ENCODE results near the gene RASAL2.

The RASAL2 gene
- total RNA-seq = 0.25 to 0.58 (median 0.54) reads per million in 3 experiments

DNA sequence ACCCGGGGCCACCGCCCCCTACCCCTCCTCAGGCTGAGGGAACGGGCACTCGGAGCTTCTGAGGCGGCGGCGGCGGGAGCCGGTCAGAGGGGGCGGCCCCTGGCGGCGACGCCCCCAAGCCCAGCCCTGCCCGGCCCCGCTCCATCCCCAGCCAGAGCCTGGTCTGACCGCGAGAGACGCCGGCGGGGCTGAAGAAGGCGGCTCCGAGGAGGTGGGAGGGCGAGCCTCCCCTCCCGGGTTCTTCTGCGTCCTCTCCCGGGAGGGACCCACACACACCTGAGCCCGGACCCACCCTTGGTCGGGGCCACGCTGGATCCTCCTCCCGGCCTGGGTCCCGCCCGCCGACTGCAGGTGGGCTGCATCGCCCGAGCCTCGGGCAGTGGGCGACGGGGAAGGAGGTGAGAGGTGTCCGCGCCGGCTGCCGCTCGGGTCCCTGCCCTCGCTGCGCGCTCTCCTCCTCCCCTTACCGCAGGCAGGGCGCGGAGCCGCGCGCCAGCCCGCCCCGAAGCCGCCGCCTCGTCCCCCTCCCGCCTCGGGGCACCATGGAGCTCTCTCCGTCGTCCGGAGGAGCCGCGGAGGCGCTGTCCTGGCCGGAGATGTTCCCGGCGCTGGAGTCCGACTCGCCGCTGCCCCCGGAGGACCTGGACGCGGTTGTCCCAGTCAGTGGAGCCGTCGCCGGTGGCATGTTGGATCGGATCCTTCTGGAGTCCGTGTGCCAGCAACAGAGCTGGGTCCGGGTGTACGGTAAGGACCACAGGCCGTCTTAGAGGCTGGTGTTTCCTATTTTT lies at the start of gene RASAL2:
RASAL2 (plus strand) TSS at position 154 of the 788 bp plus-strand sequence; CDS start at position 543, 389 bp downstream.
- no peak for DNase-seq

DNA sequence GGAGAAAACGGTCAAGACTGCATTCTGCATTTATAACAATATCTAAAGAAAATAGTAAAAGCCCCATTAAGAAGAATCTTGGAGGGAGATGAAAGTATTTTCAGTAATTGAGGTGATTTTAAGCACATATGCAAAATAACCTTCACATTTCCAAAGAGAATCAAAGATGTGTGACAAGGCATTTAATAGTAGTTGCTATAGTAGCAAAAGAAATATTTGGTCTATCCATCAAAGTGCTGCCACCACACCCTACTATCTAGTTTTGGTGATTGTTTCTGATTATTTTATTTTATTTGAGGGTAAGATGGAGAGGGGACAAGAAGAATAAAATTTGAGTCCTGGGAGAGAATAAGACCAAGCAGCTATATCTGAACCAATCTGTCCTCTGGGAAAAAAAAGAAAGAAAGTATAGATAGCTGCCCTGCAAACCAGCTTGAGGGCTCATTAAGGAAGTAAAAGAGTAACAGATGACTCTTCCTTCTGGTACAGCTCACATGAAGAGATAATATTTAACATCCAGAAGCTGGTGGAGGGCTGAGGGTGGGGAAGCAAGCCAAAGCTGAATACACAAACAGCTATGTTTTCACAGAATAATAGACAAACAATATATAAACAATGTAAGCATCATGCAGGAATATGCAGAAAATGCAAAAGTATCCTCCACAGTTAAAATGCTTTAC lies 47.2 kb upstream of the RASAL2 start:
- DNase-seq = no peak

DNA sequence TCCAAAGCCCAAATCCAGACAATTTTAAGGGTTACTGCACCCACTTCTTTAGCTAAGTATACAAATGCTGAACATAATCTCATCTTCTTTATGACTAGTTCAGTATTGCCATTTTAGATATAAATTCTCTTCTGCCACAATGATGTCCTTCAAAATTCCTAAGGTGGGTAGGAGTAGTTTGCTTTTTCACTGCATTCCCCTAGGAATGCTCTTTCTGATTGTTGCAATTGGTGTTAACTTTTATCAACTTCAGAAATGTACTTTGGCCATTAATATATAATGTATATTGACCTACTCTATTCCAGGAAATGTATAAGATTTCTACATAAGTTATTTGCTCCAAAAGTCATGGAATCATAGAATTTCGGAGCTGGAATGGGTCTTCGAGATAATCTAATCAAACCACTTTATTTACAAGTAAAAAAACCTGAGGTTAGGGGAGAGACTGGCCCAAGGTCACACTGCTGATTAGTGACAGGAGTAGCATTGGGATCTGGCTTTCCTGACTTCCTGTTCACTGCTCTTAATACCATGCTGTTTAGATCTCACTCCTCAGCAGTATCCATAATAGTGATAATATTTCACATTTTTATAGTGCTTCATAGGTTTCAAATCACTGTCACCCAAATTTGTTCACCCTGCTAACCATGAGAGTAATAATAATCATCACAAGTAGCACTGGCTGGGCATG lies 46.4 kb upstream of the RASAL2 start:
- no peak for DNase-seq

DNA sequence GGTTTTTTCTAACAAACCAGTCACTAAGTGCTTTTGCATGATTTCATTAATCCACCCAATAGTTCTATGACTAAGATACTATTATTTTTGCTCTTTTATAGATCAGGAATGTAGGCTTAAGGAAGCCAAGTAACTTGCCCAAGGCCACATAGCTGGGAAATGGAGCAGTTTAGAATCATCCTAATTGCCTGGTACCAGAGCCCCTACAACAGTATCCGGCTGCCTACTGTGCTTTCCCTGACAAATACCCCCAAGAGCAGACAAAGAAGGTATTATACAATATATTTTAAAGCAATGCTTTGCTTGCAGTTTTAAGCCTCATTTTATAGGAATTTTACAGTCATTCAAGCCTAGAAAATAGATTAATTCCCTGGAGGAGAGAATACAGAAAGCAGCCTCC lies 45.5 kb upstream of the RASAL2 start:
- DNase-seq = no peak

DNA sequence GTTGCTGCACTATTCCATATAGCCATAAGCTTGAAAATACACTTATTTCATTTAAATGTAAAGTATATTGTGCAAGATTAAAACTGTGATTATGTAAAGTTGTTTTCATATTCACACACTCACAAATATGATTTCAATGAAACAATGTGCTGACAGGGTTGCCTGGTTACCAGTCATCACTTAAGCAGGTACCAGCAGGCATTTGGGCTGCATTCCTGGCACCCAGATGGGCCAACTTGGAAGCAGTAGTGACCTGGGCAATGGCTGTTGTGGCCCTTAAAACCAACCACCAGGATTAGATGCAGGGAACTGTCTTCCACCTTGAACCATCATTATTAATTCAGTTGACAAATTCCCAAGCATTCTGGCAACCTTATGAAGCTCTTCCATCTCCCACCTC lies 45.0 kb upstream of the RASAL2 start:
- DNase-seq = no peak

DNA sequence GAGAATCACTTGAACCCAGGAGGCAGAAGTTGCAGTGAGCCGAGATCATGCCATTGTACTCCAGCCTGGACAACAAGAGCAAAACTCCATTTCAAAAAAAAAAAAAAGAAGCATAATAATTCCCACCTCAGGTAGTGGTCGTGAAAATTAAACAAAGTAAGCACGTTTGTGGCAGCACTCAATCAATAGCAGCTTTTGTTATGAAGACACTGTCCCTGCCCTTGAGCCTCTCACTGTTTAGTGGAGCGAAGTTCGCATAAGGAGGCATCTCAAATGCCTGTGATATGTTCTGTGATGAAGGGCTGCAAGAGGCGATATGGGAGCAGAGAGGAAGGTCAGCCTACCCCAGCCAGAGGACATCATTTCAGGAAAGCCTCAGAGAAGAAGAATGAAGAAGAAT lies 43.8 kb upstream of the RASAL2 start:
- no peak for DNase-seq

DNA sequence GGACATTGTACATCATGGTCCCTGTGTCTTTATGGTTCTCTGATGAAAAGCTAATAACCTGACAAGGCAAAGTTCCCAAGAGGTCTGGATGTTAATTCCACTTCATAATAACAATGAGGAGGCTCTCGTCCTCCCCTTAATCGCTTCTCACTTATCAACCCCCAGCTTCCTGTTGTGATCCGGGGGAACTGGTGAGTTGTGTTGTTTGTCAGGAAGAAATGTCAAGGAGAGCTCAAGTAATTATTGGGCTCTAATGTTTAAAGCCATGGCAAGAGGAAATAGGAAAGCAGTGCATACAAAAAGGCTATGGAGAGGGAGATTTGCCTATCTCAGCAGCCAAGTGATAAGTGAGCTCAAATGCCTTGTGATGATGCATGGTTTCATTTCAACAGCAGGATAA lies 42.8 kb upstream of the RASAL2 start:
- no peak for DNase-seq

DNA sequence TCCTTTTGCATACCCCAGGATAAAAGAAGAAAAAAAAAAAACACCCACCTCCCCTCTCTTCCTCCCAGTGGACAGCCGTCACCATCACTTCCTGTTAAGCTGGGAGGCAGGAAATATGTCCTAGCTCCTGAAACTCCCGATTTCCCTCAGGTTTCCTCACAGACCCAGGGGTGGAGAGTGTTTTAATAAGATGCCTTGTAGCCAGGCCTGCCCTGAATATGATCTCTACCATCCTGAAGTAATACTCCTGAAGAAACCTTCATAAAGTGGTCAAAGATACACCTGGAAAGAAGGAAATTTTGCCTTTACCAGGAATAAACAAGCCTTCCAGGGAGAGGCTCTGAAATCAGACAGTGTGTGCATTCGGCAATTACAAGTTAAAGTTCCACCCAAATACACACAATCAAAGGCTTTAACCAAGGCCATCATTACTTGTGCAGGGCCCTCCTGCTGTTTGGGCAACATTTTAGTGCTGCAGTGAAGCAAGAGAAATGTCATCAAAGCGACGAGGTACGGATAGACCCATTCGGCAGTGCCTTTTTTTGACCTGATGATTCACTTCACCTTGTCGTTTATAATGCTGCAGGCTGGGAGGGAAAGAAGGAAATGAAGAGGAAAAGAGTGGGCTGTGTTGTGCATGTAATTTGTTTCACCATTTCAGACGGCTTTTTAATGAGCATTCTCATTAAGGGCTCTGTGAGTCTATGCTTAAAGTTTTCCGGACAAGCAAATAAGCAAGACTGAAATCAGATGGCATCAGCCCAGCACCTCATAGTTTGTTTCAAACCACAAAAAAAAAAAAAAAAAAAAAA lies 41.0 kb upstream of the RASAL2 start:
- no peak for DNase-seq

DNA sequence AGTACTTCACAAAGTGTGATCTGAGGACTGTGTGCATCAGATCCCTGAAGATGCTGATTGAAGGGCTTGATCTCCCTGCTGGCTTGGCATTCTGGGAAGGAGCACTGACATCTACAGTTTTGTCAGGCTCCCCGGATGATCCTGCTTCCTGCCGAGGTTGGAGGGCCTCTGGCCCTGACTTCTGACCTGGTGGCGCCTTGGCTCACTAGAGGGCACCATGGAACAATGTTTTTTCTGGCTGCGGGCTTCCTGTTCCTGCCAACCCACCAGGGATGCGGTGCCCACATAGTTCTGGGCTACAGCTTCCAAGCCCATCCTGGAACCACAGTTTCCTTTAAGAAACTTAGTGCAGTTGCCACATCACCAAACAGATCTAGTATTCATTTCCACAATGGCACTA lies 38.8 kb upstream of the RASAL2 start:
- no peak for DNase-seq

DNA sequence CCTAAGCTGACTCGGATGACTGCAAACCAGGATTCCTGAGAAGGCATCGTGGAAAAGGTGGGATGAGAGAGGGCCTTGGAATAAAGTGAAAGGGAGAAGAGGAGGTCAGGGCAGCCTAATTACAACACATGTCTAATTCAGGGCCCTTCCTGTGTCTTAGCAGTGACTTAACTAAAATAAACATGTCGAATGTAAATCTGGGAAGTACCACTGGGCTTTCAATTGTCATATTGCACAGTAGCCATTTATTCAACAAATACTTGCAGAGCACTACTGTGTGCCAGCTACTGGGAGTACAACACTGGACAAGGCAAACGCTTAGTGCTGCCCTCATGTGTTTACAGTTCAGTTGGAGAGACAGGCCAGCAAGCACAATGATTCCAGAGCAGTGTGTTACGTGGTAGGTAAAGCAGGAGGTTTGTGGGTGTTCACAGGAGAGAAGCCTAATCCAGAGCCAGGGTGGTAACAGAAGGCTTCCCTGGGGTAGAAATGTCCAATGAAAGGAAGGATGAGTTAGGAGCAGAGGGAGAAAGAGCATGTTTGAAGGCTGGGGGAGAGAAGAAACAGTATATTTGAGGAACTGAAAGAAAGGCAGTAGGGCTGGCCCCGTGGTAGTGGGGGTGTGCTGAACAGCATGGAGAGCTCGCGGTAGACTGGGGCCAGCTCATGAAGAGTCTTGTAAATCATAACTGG lies 38.0 kb upstream of the RASAL2 start:
- no peak for DNase-seq

DNA sequence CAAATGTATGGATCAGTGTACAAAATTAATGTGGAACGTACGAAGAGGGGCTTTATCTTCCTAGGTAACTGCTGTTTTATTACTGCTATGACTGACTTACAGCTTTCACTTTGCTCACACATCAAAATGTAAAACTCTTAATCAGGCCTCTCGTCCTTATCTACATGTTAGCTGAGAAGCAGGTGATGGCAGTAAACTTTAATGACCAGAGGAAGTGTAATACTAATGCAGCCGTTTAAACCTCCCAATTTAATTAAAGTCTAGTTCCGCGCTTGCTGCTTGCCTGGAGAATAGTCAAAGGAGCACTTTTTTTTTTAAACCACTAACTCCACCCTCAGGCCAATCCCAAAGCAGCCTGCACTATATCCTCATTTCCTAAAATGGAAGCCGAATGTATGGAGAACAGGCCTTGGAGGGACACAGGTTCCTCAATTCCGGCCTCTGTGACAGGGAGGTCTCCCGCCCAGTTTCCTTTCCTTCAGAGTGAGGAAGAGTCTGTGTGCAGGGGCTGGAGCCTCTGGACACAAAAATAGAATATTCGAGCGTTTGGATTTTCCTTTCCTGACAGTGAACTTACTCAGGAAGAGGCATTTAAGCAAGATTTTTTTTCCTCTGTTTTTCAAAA lies 36.7 kb upstream of the RASAL2 start:
- no peak for DNase-seq

DNA sequence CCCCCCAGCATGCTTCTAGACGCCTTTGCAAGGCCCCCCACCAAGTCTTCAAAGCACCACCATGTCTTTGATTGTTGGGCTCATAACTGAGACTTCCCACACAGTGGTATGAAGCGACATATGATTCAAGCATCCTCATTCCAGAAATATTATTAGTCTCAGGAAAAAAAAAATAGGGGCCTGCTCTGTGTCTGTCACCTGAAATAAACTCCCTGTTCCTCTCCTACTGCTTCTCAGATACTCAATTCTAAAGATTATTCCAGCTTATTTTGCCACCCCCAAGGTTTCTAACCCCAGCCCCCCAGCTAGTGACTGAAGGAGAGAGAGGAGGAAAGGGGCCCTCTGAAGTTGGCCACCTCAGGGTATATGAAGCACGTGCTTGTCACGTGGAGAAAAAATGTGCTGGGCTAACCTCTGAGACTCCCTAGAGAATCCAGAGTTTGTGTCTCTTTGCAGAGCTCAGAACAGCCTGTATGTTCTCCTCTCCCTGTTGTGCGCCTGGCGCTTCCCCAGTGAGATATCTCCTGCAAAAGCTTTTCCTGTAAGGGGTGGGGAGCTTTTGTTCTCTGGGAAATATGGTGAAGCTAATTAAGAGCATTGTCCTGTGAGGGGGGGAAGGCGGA lies 35.9 kb upstream of the RASAL2 start:
- DNase-seq = no peak

DNA sequence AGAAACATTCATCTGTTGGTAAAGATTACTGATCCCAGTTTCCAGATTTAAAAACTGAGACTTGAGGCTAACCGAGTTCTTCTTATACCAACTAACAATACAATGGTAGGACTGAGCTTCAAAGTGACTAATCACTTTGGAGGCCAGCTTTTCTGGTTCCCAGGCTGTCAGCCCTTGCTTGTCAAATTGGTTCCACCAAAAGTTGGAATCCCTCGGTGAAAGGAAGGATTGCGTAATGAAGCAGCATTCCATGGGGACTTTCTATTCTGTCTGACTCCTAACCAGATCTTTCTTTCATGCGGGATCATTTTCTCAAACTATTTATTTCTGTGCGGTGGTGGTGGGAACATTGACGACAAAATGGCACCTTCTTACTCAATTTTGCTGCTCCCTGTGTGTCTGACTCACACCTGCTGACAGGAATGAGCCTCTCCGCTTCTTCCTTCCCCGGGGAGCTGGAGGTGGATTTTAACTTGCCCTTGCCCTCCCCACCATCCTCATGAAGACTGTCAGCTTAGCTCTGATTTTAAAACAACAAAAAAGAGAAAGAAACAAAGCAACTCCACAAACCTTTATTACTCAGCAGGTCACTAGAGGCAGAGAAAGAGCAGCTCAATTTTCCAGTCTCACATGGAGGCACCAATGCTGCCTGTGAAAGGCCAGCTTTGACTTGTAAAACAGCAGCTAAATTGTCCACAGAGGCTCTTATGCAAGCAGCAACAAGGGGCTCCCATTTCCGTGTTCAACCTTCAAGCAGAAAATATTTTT lies 32.9 kb upstream of the RASAL2 start:
- no peak for DNase-seq

DNA sequence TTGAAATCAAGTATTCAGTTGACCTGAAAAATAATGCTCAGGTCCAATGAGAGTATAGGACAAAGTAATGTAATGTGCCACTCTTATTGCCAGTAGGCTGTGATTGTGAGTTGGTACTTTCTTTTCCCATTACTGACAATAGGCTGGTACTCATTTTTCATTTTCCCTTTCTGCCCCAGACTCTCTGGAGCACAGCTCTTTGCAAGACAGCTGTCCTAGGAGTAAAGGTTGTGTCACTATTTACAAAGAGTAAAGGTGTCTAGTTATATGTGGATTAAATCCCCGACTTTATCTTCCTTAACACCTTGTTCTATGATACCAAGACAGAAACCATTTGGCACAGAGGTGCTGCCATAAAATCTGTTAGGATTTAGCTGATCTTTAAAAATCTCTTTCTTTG lies 32.3 kb upstream of the RASAL2 start:
- no peak for DNase-seq

DNA sequence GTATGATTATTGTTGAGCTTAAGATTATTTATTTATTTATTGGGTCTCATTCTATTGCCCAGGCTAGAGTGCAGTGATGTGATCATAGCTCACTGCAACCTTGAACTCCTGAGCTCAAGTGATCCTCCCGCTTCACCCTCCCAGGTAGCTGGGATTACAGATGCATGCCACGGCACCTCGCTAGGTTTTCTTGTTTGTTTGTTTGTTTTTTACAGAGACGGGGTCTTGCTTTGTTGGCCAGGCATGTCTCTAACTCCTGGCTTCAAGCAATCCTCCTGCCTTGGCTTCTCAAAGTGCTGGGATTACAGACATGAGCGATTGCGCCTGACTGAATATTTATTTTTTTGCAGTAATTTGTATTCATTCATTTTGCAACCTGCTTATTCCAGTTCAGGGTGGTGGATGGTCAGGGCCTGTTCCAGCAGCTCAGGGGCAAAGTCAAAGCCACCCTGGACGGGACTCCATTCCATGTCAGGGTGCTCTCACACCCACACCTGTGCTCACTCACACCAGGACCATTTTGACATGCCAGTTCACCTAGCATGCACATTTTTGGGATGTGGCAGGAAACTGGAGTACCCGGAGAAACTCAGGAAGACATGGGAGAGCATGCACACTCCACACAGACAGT lies 29.6 kb upstream of the RASAL2 start:
- no peak for DNase-seq

DNA sequence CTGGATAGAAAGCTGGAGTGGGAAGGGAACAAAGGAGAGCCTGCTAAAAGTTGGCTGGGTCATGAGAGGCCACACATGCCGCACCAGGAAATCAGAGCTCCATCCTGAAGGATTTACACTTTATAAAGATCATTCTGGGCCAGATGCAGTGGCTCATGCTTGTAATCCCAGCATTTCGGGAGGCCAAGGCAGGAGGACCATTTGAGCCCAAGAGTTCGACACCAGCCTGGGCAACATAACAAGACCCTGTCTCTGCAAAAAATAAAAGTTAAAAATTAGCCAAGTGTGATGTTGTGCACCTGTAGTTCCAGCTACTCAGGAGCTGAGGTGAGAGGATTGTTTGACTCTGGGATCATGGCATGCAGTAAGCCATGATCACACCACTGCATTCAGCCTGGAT lies 28.7 kb upstream of the RASAL2 start:
- no peak for DNase-seq

DNA sequence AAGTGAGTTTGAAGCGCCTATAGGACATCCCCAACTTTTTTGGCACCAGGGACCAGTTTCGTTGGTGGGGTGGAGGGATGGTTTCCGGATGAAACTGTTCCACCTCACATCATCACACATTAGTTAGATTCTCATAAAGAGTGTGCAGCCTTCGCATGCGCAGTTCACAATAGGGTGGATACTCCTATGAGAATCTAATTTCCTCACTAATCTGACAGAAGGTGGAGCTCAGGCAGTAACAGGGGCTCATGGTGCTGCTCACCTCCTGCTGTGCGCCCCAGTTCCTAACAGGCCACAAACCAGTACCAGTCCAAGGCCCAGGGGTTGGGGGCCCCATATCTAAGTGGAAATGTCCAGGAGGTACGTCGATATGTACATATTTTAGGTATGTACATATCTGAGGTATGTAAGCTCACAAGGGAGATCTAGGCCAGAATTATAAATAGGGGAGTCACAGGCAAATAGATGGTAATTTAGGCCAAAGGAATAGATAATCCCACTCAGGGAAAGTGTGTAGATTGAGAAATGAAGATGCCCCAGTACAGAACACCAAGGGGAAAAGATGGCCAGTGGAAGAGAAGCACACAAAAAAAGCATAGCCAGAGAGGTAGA lies 27.5 kb upstream of the RASAL2 start:
- DNase-seq = no peak

DNA sequence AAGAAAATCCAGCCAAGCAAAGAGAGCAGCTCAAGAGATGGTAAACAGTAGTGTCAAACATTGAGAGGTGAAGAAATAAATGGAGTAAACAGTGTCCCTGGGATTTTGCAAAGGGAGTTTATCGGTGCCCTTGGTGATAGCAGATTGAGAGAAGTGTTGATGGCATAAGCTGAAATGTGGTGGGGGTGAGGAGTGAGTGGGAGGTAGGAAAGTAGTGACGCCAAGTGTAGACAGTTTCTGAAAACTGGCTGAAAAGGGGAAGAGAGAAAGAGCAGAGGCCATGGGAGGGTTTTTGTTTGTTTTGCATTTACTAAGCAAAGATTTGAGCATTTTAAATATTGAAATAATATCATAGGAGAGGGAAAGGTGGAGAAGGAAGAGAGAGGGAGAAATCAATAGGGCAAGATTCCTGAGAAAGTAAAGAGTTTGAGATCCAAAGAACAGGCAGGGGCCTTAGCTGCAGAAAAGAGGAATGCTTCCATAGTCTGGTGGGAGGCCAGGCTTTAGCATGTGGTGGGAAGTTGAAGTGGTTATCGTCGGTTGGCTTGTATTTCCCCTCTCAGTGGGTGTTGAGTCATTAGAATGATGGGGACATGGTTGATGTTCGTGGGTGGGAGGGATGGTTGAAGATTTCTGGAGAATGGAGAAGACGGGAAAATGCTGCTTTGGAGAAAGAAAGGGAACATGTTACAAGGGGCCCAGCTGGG lies 26.8 kb upstream of the RASAL2 start:
- no peak for DNase-seq

DNA sequence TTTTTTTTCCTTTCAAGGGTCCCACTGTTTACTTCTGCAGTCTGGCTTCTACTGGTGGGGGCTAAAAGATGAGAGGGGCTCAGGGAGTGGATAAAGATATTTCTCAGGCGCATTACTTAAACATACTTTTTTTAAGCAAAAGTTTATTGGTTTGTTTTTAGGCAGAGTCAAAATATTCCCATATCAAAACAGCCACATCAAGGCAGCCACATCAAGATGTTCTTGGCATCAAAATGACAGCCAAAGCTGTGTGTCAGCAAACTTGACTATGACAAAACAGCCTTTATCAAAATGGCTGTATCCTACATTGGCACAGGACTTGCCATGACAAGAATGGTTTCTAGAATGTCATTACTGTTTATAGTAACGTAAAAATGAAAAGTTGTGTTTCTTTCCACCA lies 22.1 kb upstream of the RASAL2 start:
- DNase-seq = no peak
